ENCODE results near the gene UNC13B. TPM values are rescaled to one million over a fixed set of nuclear protein-coding genes. Genes with fewer than 3 reads are reported as not detected.

Gene UNC13B
- total and polyA plus RNA-seq, 7 donors = 7.0 to 12.9 (median 10.5) TPM

DNA sequence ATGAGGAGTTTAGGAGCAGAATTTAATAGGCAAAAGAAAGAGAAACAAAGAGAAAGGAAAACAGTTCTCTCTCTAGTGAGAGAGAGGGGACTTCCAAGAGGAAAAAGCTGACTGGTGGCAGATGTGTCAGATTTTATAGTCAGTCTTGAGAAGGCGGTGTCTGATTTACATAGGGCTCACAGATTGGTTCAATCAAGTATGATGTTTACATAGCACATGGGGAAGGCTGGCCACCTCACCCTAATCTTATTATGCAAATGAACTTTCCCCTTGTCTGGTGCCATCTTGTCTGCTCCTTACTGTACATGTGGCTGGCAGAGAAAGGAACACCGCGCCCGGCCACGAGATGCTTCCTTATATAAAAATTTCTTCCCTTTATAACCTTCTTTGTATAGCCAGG, 24.7 kb downstream of the UNC13B start:
- TF ChIP-seq, protein P1, sequence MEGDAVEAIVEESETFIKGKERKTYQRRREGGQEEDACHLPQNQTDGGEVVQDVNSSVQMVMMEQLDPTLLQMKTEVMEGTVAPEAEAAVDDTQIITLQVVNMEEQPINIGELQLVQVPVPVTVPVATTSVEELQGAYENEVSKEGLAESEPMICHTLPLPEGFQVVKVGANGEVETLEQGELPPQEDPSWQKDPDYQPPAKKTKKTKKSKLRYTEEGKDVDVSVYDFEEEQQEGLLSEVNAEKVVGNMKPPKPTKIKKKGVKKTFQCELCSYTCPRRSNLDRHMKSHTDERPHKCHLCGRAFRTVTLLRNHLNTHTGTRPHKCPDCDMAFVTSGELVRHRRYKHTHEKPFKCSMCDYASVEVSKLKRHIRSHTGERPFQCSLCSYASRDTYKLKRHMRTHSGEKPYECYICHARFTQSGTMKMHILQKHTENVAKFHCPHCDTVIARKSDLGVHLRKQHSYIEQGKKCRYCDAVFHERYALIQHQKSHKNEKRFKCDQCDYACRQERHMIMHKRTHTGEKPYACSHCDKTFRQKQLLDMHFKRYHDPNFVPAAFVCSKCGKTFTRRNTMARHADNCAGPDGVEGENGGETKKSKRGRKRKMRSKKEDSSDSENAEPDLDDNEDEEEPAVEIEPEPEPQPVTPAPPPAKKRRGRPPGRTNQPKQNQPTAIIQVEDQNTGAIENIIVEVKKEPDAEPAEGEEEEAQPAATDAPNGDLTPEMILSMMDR (IDR thresholded peaks at IDR 0.05) = no peak
- Histone ChIP-seq H3K27me3 (ENCODE audit: insufficient read depth in 3 of 3, low read length in 2 of 3) (no peaks in the 10 kb centered on the region), H3K9me3 (no peaks in the 10 kb centered on the region), H3K27ac (no peak overlapping the region), H3K36me3 (ENCODE audit: insufficient read depth in 1 of 2, low read depth in 1 of 2) (no peaks in the 10 kb centered on the region), H3K4me3 (no peak overlapping the region), H3K4me1 (no peaks in the 10 kb centered on the region)
- ATAC-seq = no peak
- no peak for DNase-seq
- 96 to 98% (median 96%) methylated on average over 5 of the region's 5 CpGs for WGBS, 3 donors
- intact Hi-C loops (cut with DNase I) = no loop called here

DNA sequence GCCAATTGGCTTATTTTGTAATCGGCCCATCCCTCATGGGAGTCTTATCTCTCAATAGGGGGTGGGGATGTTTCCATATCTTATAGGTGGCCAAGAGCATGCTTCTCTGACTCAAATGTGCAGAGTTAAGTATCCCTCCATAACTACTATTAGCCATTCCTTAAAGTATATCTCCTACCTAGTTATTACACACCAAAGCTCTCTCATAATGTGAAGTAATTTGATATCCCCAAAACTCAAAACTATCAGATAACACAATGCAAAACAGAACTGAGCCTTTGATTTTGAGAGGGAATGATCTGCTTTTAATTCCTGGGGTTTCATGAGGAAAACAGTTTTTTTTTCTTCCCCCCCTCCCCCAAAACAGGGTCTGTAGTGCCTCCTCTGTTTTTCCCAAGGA, 28.4 kb downstream of the UNC13B start:
- TF ChIP-seq, protein P1 (IDR thresholded peaks at IDR 0.05) = no peak
- ATAC-seq = no peak
- H3K9me3 ChIP-seq = peaks cover 8% of the 10 kb centered on the region
- intact Hi-C loops (cut with DNase I) = no loop called here
- H3K36me3 ChIP-seq (ENCODE audit: insufficient read depth in 1 of 2, low read depth in 1 of 2) = no peaks in the 10 kb centered on the region
- no peak overlapping the region for H3K4me3 ChIP-seq
- H3K27ac ChIP-seq = no peak overlapping the region
- DNase-seq = no peak
- WGBS, 3 donors = 87 to 98% (median 96%) methylated on average over 1 of the region's 1 CpG
- H3K4me1 ChIP-seq = peaks cover 6% of the 10 kb centered on the region
- H3K27me3 ChIP-seq (ENCODE audit: insufficient read depth in 3 of 3, low read length in 2 of 3) = no peaks in the 10 kb centered on the region

DNA sequence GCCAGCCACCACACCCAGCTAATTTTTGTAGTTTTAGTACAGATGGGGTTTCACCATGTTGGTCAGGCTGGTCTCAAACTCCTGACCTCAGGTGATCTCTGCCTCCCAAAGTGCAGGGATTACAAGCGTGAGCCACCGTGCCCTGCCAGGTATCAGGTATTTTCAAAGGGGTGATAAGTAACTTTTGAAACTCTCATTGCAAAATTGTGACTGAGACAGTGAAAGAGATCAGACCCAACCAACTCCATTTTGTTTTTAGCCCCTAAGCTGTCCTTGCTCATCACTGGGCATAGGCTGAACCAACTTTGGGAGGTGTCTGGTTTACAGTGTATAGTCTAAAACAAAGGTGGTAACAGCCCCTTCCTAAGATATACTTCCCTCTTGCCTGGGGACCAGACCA, 29.3 kb downstream of the UNC13B start:
- TF ChIP-seq, protein P1 (IDR thresholded peaks at IDR 0.05) = no peak
- ATAC-seq = no peak
- Histone ChIP-seq H3K4me3 (no peak overlapping the region), H3K36me3 (ENCODE audit: insufficient read depth in 1 of 2, low read depth in 1 of 2) (no peaks in the 10 kb centered on the region), H3K27ac (no peak overlapping the region), H3K4me1 (peaks cover 9% of the 10 kb centered on the region), H3K9me3 (peaks cover 8% of the 10 kb centered on the region), H3K27me3 (ENCODE audit: insufficient read depth in 3 of 3, low read length in 2 of 3) (no peaks in the 10 kb centered on the region)
- DNase-seq = no peak
- WGBS, 3 donors = 95 to 99% (median 96%) methylated on average over 2 of the region's 2 CpGs
- intact Hi-C loops (cut with DNase I) = no loop called here

DNA sequence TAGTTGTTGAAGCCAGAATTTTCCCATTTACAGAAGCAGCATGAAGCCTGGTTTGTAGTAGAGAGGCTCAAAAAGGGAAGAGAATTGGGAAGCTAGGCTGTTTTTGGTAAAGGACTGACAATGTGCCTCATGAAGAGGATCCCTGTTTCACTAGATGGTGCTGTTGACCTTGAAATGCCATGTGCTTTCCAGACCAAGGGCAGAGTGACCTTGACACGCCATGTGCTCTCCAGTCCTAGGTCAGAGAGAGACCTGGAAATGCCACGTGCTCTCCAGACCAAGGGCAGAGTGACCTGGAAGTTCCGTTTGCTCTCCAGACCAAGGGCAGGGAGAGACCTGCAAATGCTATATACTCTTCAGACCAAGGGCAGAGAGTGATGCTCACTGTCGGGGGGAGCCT, 32.0 kb downstream of the UNC13B start:
- intact Hi-C loops (cut with DNase I) = no loop called here
- Histone ChIP-seq H3K27ac (no peak overlapping the region), H3K4me1 (peaks cover 9% of the 10 kb centered on the region), H3K27me3 (ENCODE audit: insufficient read depth in 3 of 3, low read length in 2 of 3) (no peaks in the 10 kb centered on the region), H3K36me3 (ENCODE audit: insufficient read depth in 1 of 2, low read depth in 1 of 2) (no peaks in the 10 kb centered on the region), H3K4me3 (no peak overlapping the region), H3K9me3 (peaks cover 8% of the 10 kb centered on the region)
- WGBS, 3 donors = 84 to 95% (median 84%) methylated on average over 4 of the region's 4 CpGs
- TF ChIP-seq, protein P1 (IDR thresholded peaks at IDR 0.05) = no peak
- ATAC-seq (peak in 1 of 4 donors; percentile 48), DNase-seq (no peak)

DNA sequence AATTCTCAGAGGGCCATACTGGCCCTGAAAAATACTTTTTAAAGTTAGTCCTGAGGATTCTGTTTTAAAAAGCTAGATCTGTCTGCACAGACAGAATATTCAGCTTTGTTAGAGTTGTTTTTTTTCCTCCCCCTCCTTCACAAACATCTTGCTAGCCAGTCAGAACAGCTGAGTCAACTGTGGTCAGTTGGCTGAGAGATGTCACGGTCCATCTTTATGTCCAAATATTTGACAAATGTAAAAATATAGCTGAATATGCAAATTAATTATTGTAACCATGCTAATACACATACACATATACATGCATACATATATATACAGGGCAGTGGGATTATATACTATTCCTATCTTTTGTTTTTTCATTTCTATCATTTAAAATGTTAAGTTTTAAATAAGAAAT, 33.9 kb downstream of the UNC13B start:
- no peak for DNase-seq
- H3K4me3 ChIP-seq = no peak overlapping the region
- peak in 2 of 4 donors; percentile 27 to 56 for ATAC-seq
- 37 to 46% (median 38%) methylated on average over 1 of the region's 1 CpG for whole genome bisulfite sequencing, 3 donors
- TF ChIP-seq, protein P1 (IDR thresholded peaks at IDR 0.05) = no peak
- H3K4me1 ChIP-seq = peaks cover 9% of the 10 kb centered on the region
- H3K27me3 ChIP-seq (ENCODE audit: insufficient read depth in 3 of 3, low read length in 2 of 3) = no peaks in the 10 kb centered on the region
- no peaks in the 10 kb centered on the region for H3K36me3 ChIP-seq (ENCODE audit: insufficient read depth in 1 of 2, low read depth in 1 of 2)
- peaks cover 8% of the 10 kb centered on the region for H3K9me3 ChIP-seq
- intact Hi-C loops (cut with DNase I) = no loop called here
- peak overlapping the region; percentile 4 for H3K27ac ChIP-seq

Data from psoas muscle (tissue), 8 donors.